Esophagus squamous epithelium (tissue), 4 donors: ENCODE data around the gene FAM180A.

Experiments
- POLR2A ChIP-seq, 4 donors: fragments of 450-650 bp; IDR thresholded peaks; one replicate each; pipeline ENCODE4 v1.6.1; 2017; ENCODE audit warnings: antibody characterized with exemption in 4 of 4, mild to moderate bottlenecking in 4 of 4, moderate library complexity in 3 of 4
- TF ChIP-seq, protein P1 (sequence below), 6 experiments: fragments of 450-650 bp in 4 of 6; fragments of 200-600 bp in 2 of 6; sonication (generic) in 2 of 6; IDR thresholded peaks; one replicate each; pipeline ENCODE4 v1.5.1; 2016 to 2019; ENCODE audit warnings: antibody characterized with exemption in 6 of 6, mild to moderate bottlenecking in 4 of 6, moderate library complexity in 4 of 6

DNA sequence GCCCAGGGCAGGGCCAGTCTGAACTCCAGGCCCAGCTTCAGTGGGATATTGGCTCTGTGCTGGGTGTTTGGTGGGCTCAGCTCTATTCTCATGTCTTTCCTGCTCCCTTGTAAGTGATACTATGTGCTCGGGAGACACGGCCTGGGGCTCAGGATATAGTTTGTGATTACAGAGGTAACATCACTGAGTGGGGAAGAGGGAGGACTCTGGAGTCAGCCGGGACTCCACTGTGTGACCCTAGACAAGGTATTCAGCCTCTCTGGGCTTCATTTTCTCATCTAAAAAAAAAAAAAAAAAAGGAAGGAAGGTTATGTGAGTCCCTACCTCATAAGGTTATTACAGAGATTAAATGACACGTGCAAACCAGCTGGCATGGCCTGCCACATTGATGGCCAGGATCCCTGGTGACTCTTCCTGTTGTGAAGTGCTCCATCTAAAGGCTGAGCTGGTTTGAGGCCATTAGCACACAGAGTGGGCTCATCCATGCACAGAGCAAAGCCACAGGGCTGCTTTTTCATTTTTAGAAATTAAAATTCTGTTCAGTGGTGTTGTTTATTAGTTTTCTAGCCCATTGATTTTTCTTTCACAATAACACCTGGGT, 36.3 kb downstream of the FAM180A start:
- TF ChIP-seq, protein P1, sequence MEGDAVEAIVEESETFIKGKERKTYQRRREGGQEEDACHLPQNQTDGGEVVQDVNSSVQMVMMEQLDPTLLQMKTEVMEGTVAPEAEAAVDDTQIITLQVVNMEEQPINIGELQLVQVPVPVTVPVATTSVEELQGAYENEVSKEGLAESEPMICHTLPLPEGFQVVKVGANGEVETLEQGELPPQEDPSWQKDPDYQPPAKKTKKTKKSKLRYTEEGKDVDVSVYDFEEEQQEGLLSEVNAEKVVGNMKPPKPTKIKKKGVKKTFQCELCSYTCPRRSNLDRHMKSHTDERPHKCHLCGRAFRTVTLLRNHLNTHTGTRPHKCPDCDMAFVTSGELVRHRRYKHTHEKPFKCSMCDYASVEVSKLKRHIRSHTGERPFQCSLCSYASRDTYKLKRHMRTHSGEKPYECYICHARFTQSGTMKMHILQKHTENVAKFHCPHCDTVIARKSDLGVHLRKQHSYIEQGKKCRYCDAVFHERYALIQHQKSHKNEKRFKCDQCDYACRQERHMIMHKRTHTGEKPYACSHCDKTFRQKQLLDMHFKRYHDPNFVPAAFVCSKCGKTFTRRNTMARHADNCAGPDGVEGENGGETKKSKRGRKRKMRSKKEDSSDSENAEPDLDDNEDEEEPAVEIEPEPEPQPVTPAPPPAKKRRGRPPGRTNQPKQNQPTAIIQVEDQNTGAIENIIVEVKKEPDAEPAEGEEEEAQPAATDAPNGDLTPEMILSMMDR (IDR thresholded peaks at IDR 0.05): no peak
- TF ChIP-seq POLR2A (IDR thresholded peaks at IDR 0.05): no peak
